Measurements from ENCODE around the gene RNF20.
"Not testable (repeated sequence)": the region's sequence is repeated elsewhere in the genome, so short reads cannot be mapped to it uniquely, and the experiment has no call there.

Gene RNF20, protein sequence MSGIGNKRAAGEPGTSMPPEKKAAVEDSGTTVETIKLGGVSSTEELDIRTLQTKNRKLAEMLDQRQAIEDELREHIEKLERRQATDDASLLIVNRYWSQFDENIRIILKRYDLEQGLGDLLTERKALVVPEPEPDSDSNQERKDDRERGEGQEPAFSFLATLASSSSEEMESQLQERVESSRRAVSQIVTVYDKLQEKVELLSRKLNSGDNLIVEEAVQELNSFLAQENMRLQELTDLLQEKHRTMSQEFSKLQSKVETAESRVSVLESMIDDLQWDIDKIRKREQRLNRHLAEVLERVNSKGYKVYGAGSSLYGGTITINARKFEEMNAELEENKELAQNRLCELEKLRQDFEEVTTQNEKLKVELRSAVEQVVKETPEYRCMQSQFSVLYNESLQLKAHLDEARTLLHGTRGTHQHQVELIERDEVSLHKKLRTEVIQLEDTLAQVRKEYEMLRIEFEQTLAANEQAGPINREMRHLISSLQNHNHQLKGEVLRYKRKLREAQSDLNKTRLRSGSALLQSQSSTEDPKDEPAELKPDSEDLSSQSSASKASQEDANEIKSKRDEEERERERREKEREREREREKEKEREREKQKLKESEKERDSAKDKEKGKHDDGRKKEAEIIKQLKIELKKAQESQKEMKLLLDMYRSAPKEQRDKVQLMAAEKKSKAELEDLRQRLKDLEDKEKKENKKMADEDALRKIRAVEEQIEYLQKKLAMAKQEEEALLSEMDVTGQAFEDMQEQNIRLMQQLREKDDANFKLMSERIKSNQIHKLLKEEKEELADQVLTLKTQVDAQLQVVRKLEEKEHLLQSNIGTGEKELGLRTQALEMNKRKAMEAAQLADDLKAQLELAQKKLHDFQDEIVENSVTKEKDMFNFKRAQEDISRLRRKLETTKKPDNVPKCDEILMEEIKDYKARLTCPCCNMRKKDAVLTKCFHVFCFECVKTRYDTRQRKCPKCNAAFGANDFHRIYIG

DNA sequence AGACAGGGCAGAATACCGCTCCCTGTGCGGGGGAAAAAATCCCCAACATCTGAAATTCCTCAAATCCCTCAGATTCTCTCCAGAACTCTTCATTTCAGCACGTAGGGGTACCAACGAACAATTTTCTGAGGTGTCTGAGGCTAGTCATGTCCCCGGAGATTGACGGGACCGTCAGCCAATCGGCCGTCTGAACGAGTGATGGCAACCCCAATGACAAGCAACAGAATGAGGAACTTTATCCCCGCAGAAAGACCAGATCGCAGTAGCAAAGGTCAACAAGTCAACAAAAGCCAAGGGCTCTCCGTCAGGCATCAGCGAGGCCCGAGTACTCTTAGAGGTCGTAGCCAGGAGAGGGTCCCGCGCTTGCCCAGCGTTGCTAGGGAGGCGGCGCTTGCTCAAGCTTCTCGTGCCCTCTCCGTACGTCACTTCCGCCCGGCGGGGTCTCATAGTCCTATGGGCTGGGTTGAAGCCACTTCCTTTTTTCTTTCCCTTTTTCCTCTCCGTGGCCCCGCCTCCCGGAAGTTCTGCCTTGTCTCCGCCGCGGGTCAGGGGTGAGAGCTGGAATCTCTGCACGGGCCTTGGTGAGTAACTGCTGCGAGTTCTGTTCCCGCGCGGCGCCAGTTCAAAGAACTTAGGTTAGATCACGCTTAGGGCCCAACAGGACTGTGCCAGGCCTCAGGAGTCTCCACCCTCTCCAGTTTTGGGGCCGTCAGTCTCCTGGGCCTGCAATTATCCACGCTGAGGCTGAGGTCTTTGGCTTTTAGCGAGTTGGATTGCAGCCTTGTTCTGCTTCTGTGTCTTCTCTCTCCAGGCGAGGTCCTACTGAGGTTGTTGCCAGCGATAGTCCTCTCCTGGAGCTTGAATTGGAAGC is at the start of gene RNF20:
RNF20 (plus strand) TSS at position 520 of the 871 bp plus-strand sequence. CDS start 1,571 bp downstream, outside the sequence.
- in situ Hi-C loops (cut with MboI; ENCODE audit: low sequenced_read_pairs), result no loop called here

DNA sequence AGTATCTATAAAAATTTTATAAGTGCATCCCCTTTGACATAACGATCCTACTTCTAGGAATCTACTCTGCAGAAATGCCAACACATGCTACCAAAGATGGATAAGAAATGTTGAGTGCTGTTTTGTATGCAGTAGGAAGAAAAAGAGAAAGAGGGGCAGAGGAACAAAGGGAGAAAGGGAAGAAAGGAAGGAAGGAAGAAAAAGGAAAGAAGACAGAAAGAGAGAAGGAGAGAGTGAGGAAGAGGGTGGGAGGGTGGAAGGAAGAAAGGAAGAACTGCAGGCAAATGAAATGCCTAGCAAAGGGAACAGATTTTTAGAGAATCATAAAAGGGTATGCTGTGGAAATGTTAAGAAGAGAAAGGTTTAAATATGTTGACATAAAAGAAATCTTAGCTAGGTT is 49.6 kb upstream of the RNF20 start:
- in situ Hi-C loops (cut with MboI; ENCODE audit: low sequenced_read_pairs), result no loop called here

DNA sequence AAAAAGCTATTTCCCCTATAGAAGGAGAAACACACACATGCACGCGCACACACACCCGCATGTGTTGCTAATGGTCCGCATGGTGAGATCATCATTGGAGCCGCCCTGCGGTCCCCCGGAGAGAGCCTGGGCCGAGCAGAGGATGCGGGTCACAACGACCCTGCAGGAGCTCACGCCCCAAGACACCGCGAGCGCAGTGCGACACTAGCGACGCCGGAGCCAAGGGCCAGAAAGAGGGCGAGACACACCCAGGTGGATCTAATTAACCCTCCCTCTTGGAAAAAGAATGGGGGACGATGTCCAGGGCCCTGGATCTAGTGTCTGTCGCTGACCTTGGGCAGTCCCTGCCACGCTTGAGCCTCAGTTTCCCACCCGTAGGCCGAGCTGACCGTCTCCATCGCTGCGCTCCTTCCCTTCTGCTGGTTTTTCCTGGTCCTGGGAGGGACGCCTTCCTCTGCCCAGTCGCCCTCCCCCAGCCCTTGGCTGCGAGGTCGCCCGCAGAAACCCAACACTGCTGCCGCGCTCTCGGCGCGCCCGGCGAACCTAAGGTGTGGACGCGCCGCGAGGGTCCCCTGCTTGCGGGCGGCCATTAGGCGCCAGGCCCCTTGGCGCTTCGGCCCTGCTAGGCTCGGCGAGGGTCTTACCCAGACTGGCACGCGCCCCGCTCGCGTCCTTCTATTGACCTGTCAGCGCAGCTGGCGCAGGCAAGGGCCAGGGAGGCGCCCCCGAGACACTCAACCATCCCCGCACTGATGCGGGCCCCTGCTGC is 47.5 kb upstream of the RNF20 start:
- in situ Hi-C loops (cut with MboI; ENCODE audit: low sequenced_read_pairs), result no loop called here

DNA sequence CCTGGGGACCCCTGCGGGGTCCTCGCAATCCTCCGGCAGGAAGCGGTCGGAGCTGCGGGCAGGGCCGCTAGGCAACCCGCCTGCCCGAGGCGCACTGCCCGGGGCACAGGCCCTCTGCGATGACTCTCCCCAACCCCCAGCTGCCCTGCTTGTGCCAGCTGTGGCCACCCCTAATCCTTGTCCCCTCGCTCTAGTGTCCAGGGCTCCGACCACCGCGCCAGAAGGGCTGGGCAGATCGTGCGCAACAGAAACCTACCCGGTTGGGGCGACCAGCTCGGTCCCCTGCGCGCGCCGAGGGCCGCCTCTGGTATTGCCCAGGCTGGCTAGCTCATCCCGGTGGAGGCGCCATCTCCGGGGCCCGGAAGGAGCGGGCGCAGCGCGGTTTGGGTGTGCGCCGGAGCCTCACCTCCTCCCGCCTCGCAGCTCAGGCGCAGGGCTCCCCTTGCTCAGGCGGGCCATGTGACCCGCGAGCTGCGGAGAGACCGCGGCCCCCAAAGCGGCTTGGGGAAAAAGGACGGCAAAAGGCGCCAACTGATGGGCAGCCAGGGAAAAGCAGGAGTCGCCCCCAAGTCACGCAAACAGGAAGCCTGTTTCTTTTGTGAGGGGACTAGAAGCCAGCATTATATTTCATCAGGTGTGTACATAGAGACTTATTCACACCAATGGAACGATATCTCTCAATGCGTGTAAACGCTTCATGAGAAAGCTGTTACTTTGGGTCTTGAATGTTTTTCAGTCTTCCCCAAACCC is 46.8 kb upstream of the RNF20 start:
- in situ Hi-C loops (cut with MboI; ENCODE audit: low sequenced_read_pairs), result no loop called here

DNA sequence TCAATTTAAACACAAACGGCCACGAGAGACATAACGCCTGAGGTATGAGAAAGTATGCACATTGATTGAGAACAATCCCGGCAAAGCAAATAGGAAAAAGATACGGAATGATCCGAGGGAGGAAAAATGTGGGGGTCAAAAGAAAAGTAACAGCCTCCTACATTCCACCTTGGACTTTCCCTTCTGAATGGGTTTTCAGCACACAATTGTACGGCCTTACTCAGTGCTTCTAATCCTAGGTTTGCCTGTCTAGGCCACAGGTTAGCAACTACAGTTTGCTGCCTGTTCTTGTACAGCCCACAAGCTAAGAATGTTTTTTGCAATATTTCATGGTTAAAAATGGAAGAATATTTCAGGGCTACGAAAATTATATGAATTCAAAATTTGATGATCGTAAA is 46.2 kb upstream of the RNF20 start:
- in situ Hi-C loops (cut with MboI; ENCODE audit: low sequenced_read_pairs), result no loop called here

DNA sequence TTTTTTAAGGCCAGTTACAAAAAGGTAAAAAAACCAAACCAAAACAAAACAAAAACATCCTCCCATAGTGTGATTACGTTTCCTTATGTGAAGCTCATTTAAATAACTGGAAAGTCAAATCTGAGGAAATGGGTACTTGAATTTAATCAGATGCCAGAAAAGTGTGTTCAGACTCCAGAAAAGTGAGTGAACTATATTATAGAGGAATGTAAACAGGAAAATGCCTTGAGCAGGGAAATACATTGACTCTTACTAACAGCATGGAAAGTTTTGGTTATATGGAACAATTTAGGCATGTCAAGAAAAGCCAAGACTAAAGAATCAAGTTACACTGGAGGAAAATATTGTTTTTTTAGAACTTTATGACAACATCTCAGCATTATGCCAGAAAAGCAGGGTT is 37.8 kb upstream of the RNF20 start:
- in situ Hi-C loops (cut with MboI; ENCODE audit: low sequenced_read_pairs), result no loop called here

DNA sequence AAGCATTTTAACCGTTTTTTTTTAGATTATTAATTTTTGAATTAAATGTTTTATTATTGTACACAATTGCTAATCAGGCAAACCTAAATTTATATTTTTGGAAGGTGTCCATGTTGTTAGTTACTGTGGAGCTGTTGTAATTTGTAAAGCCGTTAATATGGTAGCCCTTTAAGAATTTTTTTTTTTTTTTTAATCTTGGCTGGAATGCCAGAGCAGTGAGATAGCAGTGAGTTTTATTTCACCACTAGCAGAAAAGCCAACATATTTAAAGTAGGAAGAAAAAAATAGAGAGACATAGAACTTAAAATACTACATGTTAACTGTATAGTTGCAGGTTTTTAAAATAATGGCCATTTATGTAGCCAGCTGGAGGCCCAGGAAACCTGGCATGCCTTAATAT is 35.3 kb upstream of the RNF20 start:
- in situ Hi-C loops (cut with MboI; ENCODE audit: low sequenced_read_pairs), result no loop called here

DNA sequence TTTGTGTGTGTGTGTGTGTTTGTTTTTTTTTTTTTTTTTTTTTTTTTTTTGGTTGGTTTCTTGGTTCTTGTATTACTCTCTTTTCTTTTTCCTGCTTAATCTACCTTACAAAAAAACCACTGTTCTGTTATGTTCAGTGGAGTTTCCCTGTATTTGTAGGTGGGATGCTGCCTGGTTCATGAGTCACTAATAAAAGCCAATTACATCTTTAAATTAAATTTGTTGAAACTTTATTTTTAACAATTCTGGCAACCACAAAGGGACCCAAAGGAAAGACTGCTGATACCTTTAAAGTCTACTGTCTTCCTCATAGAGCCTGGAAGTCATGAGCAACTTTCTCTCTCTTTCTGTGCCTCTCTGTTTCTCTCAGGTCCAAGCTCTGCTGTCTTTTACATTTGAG is 29.5 kb upstream of the RNF20 start:
- in situ Hi-C loops (cut with MboI; ENCODE audit: low sequenced_read_pairs), result no loop called here

DNA sequence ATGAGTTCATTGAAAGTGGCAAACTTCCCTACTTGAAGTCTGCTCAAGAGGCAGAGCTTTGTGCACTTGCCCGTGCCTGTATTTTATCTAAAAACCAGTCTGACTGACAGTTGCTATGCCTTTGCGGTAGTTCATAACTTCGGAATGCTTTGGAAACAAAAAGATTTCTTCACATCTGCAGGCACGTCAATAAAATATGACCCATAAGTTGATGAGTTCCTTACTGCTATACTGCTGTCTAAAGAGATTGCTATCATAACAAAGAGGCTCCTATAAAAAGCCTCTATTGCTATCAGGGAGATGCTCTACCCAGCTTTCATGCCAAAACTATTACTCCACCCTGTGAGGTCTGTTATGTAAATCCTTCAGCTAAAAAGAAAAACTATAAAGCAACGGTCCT is 25.4 kb upstream of the RNF20 start:
- in situ Hi-C loops (cut with MboI; ENCODE audit: low sequenced_read_pairs), result no loop called here

DNA sequence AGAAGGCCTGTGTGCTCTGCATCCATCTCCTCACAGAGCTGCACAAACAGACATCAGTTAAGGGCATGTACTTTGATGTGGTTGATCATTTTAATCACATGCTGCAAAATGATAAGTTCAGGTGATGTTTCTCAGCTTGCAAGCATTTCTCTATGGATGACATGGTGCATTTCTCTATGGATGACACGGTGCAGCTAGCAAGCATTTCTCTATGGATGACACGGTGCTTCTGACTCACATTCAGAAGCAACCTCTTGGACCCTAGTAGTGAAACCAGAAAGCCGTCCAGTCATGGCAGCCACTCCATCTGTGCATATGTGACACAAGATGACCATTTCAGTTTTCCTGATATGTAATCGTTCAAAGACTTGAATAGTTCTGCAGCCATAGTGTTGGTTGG is 24.1 kb upstream of the RNF20 start:
- in situ Hi-C loops (cut with MboI; ENCODE audit: low sequenced_read_pairs), result no loop called here

DNA sequence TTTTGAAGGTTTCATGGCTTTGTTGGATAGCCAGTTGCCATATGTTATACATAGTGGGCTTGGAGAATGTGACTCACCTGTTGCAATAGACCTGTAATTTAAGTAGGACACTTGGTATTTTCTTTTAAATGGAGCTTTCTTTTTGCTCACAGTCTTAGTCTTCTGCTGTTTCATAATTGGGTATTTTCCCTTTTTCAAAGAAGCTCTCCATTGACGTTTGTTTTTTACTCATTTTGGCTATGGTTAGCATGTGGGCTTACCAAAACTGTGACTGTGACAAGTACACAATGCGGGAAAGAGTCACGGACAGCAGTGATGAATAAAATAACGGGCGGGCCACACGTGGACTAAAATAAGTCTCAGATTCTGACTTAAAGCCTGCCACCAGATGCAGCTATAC is 23.2 kb upstream of the RNF20 start:
- in situ Hi-C loops (cut with MboI; ENCODE audit: low sequenced_read_pairs), result no loop called here

DNA sequence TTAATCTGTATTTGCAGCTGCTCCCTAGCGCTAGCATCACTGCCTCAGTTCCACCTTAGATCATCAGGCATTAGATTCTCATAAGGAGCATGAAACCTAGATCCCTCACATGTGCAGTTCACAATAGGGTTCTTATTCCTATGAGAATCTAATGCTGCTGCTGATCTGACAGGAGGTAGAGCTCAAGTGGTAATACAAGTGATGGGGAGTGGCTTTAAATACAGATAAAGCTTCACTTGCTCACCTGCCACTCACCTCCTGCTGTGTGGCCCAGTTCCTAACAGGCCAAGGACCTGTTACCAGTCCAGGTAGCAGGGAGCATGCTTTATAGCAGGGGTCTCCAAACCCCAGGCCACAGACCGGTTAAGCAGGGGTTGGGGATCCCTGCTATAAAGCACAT is 22.6 kb upstream of the RNF20 start:
- in situ Hi-C loops (cut with MboI; ENCODE audit: low sequenced_read_pairs), result no loop called here

DNA sequence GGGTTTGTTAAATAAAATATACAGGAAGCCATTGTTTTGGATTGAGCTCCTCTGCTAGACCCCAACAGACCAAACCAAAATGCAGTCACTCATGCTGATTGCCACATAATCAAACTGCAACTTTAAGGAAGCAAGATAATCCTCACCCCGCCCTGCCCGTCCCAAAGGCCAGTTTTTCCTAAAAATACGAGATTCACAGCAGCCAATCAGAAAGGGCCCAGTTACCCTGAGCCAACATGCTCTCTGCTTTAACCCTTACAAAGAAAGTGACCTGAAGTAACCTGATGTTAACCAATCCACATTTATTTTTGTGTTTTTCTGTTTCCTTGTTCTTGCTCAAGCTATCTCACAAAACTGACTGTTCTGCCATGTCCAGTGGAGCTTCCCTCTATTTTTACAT is 21.5 kb upstream of the RNF20 start:
- in situ Hi-C loops (cut with MboI; ENCODE audit: low sequenced_read_pairs), result no loop called here

DNA sequence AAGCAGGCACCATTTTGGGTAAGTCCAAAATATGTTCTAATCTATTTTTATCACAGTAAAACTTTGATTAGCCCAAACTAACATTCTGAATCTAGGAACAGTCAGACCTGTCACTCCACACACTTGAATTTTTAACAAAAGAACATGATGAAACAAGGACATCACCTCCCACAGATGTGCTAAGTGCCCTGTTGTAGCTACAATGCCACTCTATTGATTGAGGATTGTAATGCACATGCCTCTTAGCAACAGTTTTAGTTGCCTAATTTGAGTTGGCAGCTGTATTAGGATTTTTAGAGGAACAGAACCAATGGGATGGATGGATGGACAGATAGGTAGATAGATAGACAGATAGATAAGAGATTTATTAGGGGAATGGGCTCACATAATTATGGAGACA is 20.3 kb upstream of the RNF20 start:
- in situ Hi-C loops (cut with MboI; ENCODE audit: low sequenced_read_pairs), result no loop called here

DNA sequence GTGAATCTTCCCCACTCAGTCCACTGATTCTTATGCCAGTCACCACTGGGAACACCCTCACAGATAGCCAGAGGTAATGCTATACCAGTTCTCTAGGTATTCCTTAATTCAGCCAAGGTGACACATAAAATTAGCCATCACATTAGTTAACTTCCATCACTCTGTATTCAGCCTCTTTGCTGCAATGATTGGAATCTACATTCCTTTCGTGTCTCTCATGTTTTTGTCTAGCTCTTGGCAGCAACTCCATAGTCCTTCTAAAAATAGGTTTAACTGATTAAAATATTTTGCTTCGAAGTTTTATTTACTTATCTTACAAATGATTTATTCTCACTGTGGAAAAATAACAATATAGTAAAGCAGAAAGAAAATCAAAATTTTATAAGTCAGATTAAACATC is 19.6 kb upstream of the RNF20 start:
- in situ Hi-C loops (cut with MboI; ENCODE audit: low sequenced_read_pairs), result no loop called here

DNA sequence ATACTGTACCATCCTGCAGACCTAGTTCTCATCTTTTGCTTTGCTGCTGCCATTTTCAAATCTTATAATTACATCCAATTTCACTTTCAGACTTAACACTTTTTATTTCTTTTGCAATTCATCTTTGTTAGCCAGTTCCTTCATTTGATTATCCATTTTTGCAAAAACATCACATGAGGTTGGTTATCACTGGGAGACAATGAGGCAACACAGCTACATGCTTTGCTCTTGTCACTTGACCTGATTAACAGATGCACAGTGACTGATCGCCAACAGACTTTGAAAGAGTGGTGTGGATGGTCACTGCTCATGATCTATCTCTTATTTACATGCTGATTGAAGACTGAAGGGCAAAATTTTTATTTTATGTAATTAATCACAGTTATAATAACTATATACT is 17.0 kb upstream of the RNF20 start:
- in situ Hi-C loops (cut with MboI; ENCODE audit: low sequenced_read_pairs), result no loop called here

DNA sequence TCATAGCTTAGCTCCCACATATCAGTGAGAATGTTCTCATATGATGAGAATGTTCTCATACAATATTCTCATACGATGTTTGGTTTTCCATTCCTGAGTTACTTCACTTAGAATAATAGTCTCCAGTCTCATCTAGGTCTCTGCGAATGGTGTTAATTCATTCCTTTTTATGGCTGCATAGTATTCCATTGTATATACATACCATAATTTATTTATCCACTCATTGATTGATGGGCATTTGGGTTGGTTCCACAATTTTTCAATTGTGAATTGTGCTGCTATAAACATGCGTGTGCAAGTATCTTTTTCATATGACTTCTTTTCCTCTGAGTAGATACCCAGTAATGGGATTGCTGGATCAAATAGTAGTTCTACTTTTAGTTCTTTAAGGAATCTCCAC is 15.2 kb upstream of the RNF20 start:
- in situ Hi-C loops (cut with MboI; ENCODE audit: low sequenced_read_pairs), result not testable (repeated sequence)

DNA sequence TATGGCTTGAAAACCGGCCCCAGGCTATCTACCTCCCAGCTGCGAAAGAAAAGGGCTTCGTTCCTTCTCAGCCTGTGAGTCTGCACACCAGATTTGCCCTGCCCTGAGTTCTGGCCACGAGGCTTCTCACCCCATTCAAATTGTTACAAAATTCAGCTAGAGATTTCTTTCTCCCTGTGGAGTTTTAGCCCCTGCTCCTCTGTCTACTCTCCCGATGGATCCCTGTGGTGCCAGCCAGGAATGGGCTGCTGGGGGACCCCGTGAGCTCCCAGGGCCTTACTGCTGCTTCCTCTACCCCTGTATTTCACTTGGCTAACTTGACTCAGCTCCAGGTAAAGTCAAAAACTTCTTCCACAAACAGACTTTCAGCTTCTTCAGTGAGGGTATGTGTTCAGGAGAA is 9.3 kb upstream of the RNF20 start:
- in situ Hi-C loops (cut with MboI; ENCODE audit: low sequenced_read_pairs), result no loop called here

DNA sequence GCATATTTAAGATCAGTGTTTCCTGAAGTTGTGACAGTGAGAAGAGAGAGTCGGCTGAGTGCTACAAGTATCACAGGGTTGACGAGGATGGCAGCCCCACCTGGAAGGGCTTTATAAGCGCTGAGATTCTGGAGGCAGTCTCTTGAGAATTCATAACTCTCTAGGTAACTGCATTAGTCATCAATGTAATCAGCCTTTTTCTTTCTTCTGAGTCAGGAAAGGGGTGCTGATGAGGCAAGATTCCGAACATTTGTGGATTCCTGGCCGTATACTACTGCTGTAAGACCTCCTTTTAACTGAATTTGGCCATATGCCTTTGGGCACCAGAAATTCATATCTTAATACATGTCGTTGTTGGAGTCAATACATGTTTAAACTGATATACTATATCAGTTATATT is 6.6 kb upstream of the RNF20 start:
- in situ Hi-C loops (cut with MboI; ENCODE audit: low sequenced_read_pairs), result no loop called here

DNA sequence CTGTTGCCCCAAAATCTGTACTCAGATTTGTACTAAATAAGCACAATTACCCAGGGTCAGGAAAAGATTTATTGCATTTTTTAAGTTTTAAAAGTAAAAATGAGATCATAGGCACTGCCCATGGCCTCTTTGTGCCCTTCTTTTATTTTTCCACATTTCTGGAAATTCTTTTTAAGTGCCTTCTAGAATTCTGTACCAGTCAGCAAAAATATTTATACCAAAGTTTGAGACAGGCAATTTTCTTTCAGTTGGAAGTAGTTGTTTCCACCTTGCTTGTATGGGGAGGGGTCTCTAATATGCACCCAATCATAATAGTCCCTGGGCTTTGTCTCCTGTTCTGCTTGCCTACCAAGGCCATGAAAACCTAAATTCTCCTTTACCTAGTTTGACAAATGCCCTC is 5.6 kb upstream of the RNF20 start:
- in situ Hi-C loops (cut with MboI; ENCODE audit: low sequenced_read_pairs), result no loop called here
